Smooth muscle cell of bladder (primary cell): ENCODE measurements around the gene TMEM39B. TPM values are rescaled to one million over a fixed set of nuclear protein-coding genes. Genes with fewer than 3 reads are reported as not detected.

Source experiments
- total RNA-seq: library from RNA; depleted of rRNA; stranded (reverse); fragments of >200 nt; gene quantifications from 2 replicates; pipeline ENCODE4 v1.2.3, GENCODE V29; 2014

TMEM39B gene
- 3.6 and 4.6 TPM in 2 replicates for total RNA-seq

DNA sequence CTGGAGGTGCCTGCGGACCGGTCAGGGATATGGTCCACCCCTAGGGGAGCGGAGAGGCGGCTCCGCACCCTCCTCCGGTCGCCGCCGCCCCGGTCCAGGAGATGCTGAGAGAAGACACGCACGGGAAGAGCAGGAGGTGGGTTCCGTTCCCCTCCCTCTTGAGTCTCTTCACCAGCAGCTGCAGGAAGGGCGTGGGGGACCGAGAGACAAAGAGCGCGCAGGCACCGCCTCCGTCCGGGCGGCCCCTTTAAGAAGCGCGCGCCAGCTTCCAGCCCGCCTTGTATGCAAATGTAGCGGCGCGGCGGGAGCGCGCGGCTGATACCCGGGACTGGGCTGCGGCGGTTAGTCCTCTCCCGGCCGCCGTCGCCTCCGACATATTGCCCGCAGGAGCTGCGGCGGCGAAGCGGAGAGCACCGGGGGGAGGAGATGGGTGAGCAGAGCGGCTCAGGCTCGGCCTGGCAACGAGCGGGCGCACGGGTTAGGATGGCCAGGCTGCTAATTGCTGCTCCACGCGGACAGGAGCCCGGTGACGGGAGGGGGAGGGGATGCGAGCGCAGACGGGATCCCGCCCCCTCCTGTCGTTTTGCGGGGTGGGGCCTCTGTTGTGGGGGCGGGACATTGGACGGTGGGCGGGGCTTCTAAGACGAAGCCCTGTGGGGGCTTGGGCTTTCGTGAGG, at the start of gene TMEM39B:
TMEM39B (plus strand) TSS at position 318 of the 677 bp plus-strand sequence; CDS start at position 427, 109 bp downstream.

DNA sequence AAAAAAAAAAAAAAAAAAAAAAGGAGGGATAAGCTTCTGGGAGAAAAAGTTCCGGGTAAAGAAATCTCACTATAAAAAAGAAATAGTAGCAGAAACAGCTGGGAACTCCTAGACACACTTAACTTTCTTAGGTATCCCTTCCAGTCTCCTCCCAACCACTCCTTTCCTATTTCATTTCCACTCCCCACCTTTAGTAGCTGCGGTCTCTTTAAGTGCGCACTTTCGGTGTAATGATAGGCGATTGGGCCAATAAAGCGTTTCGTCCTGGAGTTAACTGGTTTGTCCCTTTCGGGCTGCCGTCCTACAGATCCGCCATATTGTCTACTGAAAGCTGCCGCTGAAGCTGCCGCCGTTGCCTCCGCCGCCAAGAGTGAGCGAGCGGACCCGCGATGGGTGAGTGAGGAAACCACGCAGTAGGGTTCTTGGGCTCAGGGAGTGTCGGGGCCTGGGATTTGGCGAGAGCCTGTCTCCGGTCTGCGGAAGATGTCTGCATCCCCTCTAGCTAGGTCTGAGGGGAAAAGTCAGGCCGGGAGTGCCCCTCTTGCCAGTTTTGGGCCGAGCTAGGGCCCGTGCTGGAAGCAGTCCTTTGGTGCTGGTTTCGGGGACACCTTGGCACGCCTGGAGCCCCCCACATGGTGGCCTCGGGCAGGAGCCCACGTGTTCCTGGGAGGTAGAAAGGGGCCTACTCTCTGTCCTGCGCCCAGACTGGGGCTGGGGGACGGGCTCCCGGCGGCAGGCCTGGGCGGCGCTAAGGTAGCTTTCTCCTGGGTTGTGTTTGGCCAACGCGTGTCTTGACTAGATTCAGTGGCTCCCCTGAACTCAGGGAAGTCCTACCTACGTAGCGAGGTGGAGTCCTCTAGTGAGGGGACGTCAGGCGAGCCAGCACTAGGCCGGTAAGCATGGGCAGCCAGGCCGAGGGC, 35.3 kb downstream of the TMEM39B start, which contains the start of gene KPNA6:
KPNA6 (plus strand) TSS at position 315 of the 920 bp plus-strand sequence; CDS start at position 390, 75 bp downstream.

Other genes starting within 250 kb of the TMEM39B start
- gene PTP4A2, start 134.6 kb upstream of the TMEM39B start, total RNA-seq: 418 and 546 TPM in 2 replicates
- 34.3 and 39.8 TPM in 2 replicates for gene KHDRBS1, start 59.1 kb upstream of the TMEM39B start, total RNA-seq
- 22.6 and 29.7 TPM in 2 replicates for gene KPNA6, start 35.1 kb downstream of the TMEM39B start, total RNA-seq
- 101 and 107 TPM in 2 replicates for gene TXLNA, start 106.7 kb downstream of the TMEM39B start, total RNA-seq
- 10.3 and 14.2 TPM in 2 replicates for gene CCDC28B, start 127.7 kb downstream of the TMEM39B start, total RNA-seq
- 1.0 and 1.3 TPM in 2 replicates for gene IQCC, start 132.7 kb downstream of the TMEM39B start, total RNA-seq
- gene DCDC2B, start 136.2 kb downstream of the TMEM39B start, total RNA-seq: under 0.01 TPM in 1 of 2 replicates, not detected in the other
- gene TMEM234, start 149.4 kb downstream of the TMEM39B start, total RNA-seq: 19.6 and 20.2 TPM in 2 replicates
- gene EIF3I, start 149.5 kb downstream of the TMEM39B start, total RNA-seq: 340 and 378 TPM in 2 replicates
- gene FAM167B, start 174.3 kb downstream of the TMEM39B start, total RNA-seq: 0.28 and 0.83 TPM in 2 replicates
- not detected in 2 replicates for gene LCK, start 178.3 kb downstream of the TMEM39B start, total RNA-seq
- gene HDAC1, start 219.1 kb downstream of the TMEM39B start, total RNA-seq: 80.1 and 85.1 TPM in 2 replicates